ENCODE data around the gene ARHGAP10.

Gene ARHGAP10

GRCh38 chr4:147799986-147800555, 68.2 kb downstream of the ARHGAP10 start:
- no peak for DNase-seq

GRCh38 chr4:147801820-147802219, 69.9 kb downstream of the ARHGAP10 start:
- DNase-seq: no peak

GRCh38 chr4:147802346-147802745, 70.5 kb downstream of the ARHGAP10 start:
- DNase-seq: no peak

GRCh38 chr4:147805946-147806345, 74.1 kb downstream of the ARHGAP10 start:
- DNase-seq: no peak

GRCh38 chr4:147808447-147808846, 76.6 kb downstream of the ARHGAP10 start:
- no peak for DNase-seq

- DNase-seq: no peak
Measured at GRCh38 chr4:147809211-147809610, 77.3 kb downstream of the ARHGAP10 start.

- no peak for DNase-seq
Measured at GRCh38 chr4:147811878-147812277, 80.0 kb downstream of the ARHGAP10 start.

GRCh38 chr4:147813109-147813773, 81.4 kb downstream of the ARHGAP10 start:
- no peak for DNase-seq

GRCh38 chr4:147813973-147814372, 82.1 kb downstream of the ARHGAP10 start:
- DNase-seq: no peak

GRCh38 chr4:147814376-147814775, 82.5 kb downstream of the ARHGAP10 start:
- DNase-seq: no peak

GRCh38 chr4:147815741-147816140, 83.9 kb downstream of the ARHGAP10 start:
- DNase-seq: no peak

- DNase-seq: no peak
Measured at GRCh38 chr4:147816382-147817254, 84.7 kb downstream of the ARHGAP10 start.

GRCh38 chr4:147820975-147821374, 89.1 kb downstream of the ARHGAP10 start:
- no peak for DNase-seq

- DNase-seq: no peak
Measured at GRCh38 chr4:147821555-147821954, 89.7 kb downstream of the ARHGAP10 start.

- DNase-seq: no peak
Measured at GRCh38 chr4:147822128-147822527, 90.2 kb downstream of the ARHGAP10 start.

- DNase-seq: no peak
Measured at GRCh38 chr4:147823130-147823529, 91.2 kb downstream of the ARHGAP10 start.

- no peak for DNase-seq
Measured at GRCh38 chr4:147824316-147824715, 92.4 kb downstream of the ARHGAP10 start.

GRCh38 chr4:147824884-147825283, 93.0 kb downstream of the ARHGAP10 start:
- no peak for DNase-seq

- no peak for DNase-seq
Measured at GRCh38 chr4:147825451-147826287, 93.8 kb downstream of the ARHGAP10 start.

- no peak for DNase-seq
Measured at GRCh38 chr4:147826288-147826646, 94.4 kb downstream of the ARHGAP10 start.

- DNase-seq: no peak
Measured at GRCh38 chr4:147828331-147828905, 96.5 kb downstream of the ARHGAP10 start.

GRCh38 chr4:147829401-147830101, 97.7 kb downstream of the ARHGAP10 start:
- no peak for DNase-seq

Data from GOT3 (cell line).